HEK293T (cell line): ENCODE data around the gene ITSN2.

Experiments
- ARNT ChIP-seq: fragments of 450-650 bp; IDR thresholded peaks from 2 replicates; pipeline ENCODE4 v1.6.1; 2017; ENCODE audit warnings: mild to moderate bottlenecking
- BHLHE40 ChIP-seq: fragments of 450-650 bp; IDR thresholded peaks from 2 replicates; pipeline ENCODE4 v1.6.1; 2016; ENCODE audit warnings: mild to moderate bottlenecking, moderate library complexity, borderline replicate concordance
- ELF4 ChIP-seq: fragments of 450-650 bp; IDR thresholded peaks from 2 replicates; pipeline ENCODE4 v1.6.1; 2017; ENCODE audit warnings: antibody characterized with exemption
- FOXA1 ChIP-seq: fragments of 450-650 bp; IDR thresholded peaks from 2 replicates; pipeline ENCODE4 v1.6.1; 2016; ENCODE audit warnings: mild to moderate bottlenecking
- FOXK2 ChIP-seq: fragments of 450-650 bp; IDR thresholded peaks from 2 replicates; pipeline ENCODE4 v1.6.1; 2016; ENCODE audit warnings: mild to moderate bottlenecking
- FOXM1 ChIP-seq: fragments of 450-650 bp; IDR thresholded peaks from 2 replicates; pipeline ENCODE4 v1.6.1; 2017; ENCODE audit warnings: mild to moderate bottlenecking, borderline replicate concordance
- HDGF ChIP-seq: fragments of 450-650 bp; IDR thresholded peaks from 2 replicates; pipeline ENCODE4 v1.6.1; 2017; ENCODE audit warnings: antibody characterized with exemption, borderline replicate concordance
- L3MBTL2 ChIP-seq: fragments of 450-650 bp; conservative IDR thresholded peaks from 2 replicates; pipeline ENCODE4 v1.6.1; 2016; ENCODE audit warnings: mild to moderate bottlenecking
- LEF1 ChIP-seq: fragments of 450-650 bp; IDR thresholded peaks from 2 replicates; pipeline ENCODE4 v1.6.1; 2017; ENCODE audit warnings: mild to moderate bottlenecking, borderline replicate concordance
- NFRKB ChIP-seq: fragments of 450-650 bp; IDR thresholded peaks from 2 replicates; pipeline ENCODE4 v1.6.1; 2016; ENCODE audit warnings: mild to moderate bottlenecking, moderate library complexity
- SP1 ChIP-seq: fragments of 450-650 bp; IDR thresholded peaks from 2 replicates; pipeline ENCODE4 v1.6.1; 2017
- SUZ12 ChIP-seq: fragments of 450-650 bp; IDR thresholded peaks from 2 replicates; pipeline ENCODE4 v1.6.1; 2016; ENCODE audit warnings: mild to moderate bottlenecking
- TARDBP ChIP-seq: fragments of 450-650 bp; IDR thresholded peaks from 2 replicates; pipeline ENCODE4 v1.6.1; 2016
- ZNF384 ChIP-seq: fragments of 450-650 bp; IDR thresholded peaks from 2 replicates; pipeline ENCODE4 v1.6.1; 2016

- TF ChIP-seq NFRKB (no peak), SUZ12 (no peak), SP1 (no peak), FOXM1 (no peak), FOXA1 (no peak), ZNF384 (peak; percentile 51; the same call in 1 of the 2 replicates), FOXK2 (no peak), BHLHE40 (no peak), LEF1 (no peak), ELF4 (no peak), L3MBTL2 (no peak), HDGF (no peak), TARDBP (no peak), ARNT (no peak)
Measured at GRCh38 chr2:24382363-24383073, 22.2 kb upstream of the ITSN2 start.
